ENCODE results near the gene MEAK7. TPM values are rescaled to one million over a fixed set of nuclear protein-coding genes. Genes with fewer than 3 reads are reported as not detected.

Gene MEAK7
- total and polyA plus RNA-seq, 2 of the 8 experiments (the other 6 are each of a cell fraction or from before 2014, with no cell fraction given), result 9.6 to 19.6 TPM

DNA sequence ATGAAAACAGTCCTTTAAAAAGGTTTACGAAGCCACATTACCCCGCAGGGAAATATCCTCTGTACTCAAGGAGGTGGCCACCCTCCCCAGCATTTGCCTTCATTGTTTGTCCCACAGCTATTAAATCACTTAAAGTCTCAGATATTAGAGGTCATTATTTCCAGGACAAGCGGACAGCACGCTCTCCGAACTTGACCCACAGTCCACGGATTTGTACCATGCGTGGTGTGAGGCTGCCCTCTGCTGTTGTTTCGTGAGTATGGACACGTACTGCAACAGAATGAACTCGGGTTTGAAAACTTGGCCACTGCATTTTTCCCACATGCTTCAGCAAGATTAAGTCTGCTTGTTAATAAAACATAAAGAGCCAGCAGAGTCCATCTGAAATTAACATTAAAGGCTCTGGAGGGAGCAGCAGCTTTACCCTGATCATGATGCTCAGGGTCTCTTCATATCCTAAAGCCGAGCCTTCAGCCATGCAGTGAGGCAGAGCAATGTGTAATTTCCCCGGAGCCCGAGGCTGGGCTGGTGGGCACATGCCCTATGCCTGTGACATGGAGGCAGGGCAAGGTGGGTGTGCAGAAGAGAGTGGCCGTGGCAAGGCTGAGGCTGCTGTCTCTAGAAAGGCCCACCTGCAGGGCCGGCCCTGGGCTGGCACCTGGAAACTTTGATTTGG, 19.7 kb downstream of the MEAK7 start:
- Histone ChIP-seq H3K23me2 (ENCODE audit: low read depth, low read length) (no peaks in the 10 kb centered on the region), H3K9ac (replicated peaks in 1 of 4; ENCODE audit: extremely low read depth in 1 of 4, low read depth in 3 of 4, low read length in 3 of 4) (no peak overlapping the region), H2AFZ (ENCODE audit: low read length) (no peak overlapping the region), H3K27me3 (replicated peaks in 1 of 4; ENCODE audit: control insufficient read depth in 3 of 4, extremely low read depth in 1 of 4, insufficient read depth in 3 of 4, low read length in 3 of 4) (no peaks in the 10 kb centered on the region), H2BK12ac (ENCODE audit: low read depth, low read length) (no peak overlapping the region), H3K79me2 (ENCODE audit: control insufficient read depth in 1 of 2, insufficient read depth in 2 of 2, low read length in 2 of 2) (no peaks in the 10 kb centered on the region), H3K56ac (replicated peaks; ENCODE audit: insufficient read length, low read depth, low read length) (no peak overlapping the region), H2BK15ac (ENCODE audit: low read length) (no peak overlapping the region), H3K23ac (ENCODE audit: insufficient read length) (no peak overlapping the region), H2BK20ac (ENCODE audit: low read length) (no peak overlapping the region), H2BK5ac (ENCODE audit: low read depth, low read length) (no peak overlapping the region), H3K4me3 (ENCODE audit: extremely low read depth in 1 of 4, insufficient read depth in 2 of 4, low read depth in 3 of 4, low read length in 4 of 4) (no peak overlapping the region), H3K4ac (replicated peaks; ENCODE audit: insufficient read length, low read depth, low read length) (no peak overlapping the region), H3K9me3 (ENCODE audit: insufficient read depth in 2 of 2, low read depth in 1 of 2, low read length in 1 of 2) (no peaks in the 10 kb centered on the region), H3K14ac (ENCODE audit: insufficient read length) (no peak overlapping the region), H3K18ac (ENCODE audit: extremely low read depth, low read length) (no peak overlapping the region), H4K91ac (replicated peaks; ENCODE audit: insufficient read length, low read length) (no peak overlapping the region), H3K79me1 (ENCODE audit: low read depth, low read length) (no peaks in the 10 kb centered on the region), H3K4me2 (ENCODE audit: insufficient read depth in 1 of 2, low read depth in 2 of 2, low read length in 2 of 2) (no peak overlapping the region), H2BK120ac (replicated peaks; ENCODE audit: low read depth, low read length) (no peak overlapping the region), H3K36me3 (ENCODE audit: control insufficient read depth in 2 of 4, insufficient read depth in 4 of 4, low read length in 3 of 4) (no peaks in the 10 kb centered on the region; a peak in 2 of 8 replicates), H4K20me1 (replicated peaks in 1 of 2; ENCODE audit: control insufficient read depth in 1 of 2, insufficient read depth in 2 of 2, low read length in 2 of 2) (peaks cover 0 to 4% of the 10 kb centered on the region in 2 experiments), H3K27ac (ENCODE audit: low read depth, low read length) (no peak overlapping the region), H4K8ac (ENCODE audit: extremely low read depth, insufficient read depth, low read length) (no peak overlapping the region; the same call in 1 of the 2 replicates), H4K5ac (ENCODE audit: insufficient read length, low read depth, low read length) (no peak overlapping the region), H2AK5ac (ENCODE audit: low read depth, low read length) (no peak overlapping the region), H3K4me1 (replicated peaks in 1 of 4; ENCODE audit: control insufficient read depth in 3 of 4, insufficient read depth in 4 of 4, low read length in 3 of 4) (no peaks in the 10 kb centered on the region)
- DNase-seq (ENCODE audit: low read depth in 1 of 2, low spot score in 2 of 2) (peak in 1 of 2 experiments; percentile 73), FAIRE-seq (peak; percentile 90)
- ChIA-PET CTCF (ENCODE audit: partially characterized antibody) (interaction anchor here (0.6 to 5.0 kb wide), 50 partner anchors 10 to 419 kb away, joined by 3 to 66 read pairs (median 4); partner anchors contain the start of genes ADAD2, ATP2C2 and WFDC1), POLR2A (ENCODE audit: partially characterized antibody) (no interaction called here)
- WGBS, 2 experiments (ENCODE audit: extremely low coverage in 1 of 2, insufficient coverage in 1 of 2, insufficient read length in 1 of 2, insufficient replicate concordance in 2 of 2, low coverage in 1 of 2, low lambda C conversion rate in 2 of 2, missing lambda C conversion rate in 1 of 2), result 77% methylated on average over 15 of the region's 15 CpGs; no CpG with 5 or more reads in 1 of the 2 experiments
- TF ChIP-seq SUZ12 (IDR thresholded peaks at IDR 0.05; ENCODE audit: low read length), result no peak
- no peak for TF ChIP-seq CTBP2 (IDR thresholded peaks at IDR 0.05; ENCODE audit: borderline replicate concordance, insufficient read depth, insufficient read length, low read length)
- TF ChIP-seq NANOG (IDR thresholded peaks at IDR 0.05; ENCODE audit: insufficient read depth, low read depth, low read length, poor library complexity, severe bottlenecking), result no peak
- TF ChIP-seq POU5F1 (IDR thresholded peaks at IDR 0.05; ENCODE audit: low read depth, low read length), result no peak
- no peak for TF ChIP-seq PHF8 (conservative IDR thresholded peaks at IDR 0.05; ENCODE audit: low read depth, low read length)
- TF ChIP-seq TBP (IDR thresholded peaks at IDR 0.05; ENCODE audit: low read depth, low read length), result no peak
- no peak for TF ChIP-seq RBBP5 (IDR thresholded peaks at IDR 0.05; ENCODE audit: borderline replicate concordance, low read depth, low read length)
- TF ChIP-seq SRF (IDR thresholded peaks at IDR 0.05; ENCODE audit: low read depth, low read length), result no peak
- TF ChIP-seq RAD21 (IDR thresholded peaks at IDR 0.05 in 1 of 2, conservative IDR thresholded peaks at IDR 0.05 in 1 of 2; ENCODE audit: low read depth in 2 of 2, low read length in 2 of 2), result peak; percentile 99
- no peak for TF ChIP-seq SP1 (IDR thresholded peaks at IDR 0.05; ENCODE audit: low read depth, low read length)
- no peak for TF ChIP-seq CBX8 (IDR thresholded peaks at IDR 0.05; ENCODE audit: borderline replicate concordance, low read depth, low read length)
- no peak for TF ChIP-seq TAF7 (optimal IDR thresholded peaks at IDR 0.05; ENCODE audit: borderline replicate concordance, low read depth, low read length)
